GM23338 (cell line): ENCODE measurements around the gene SERPINB6.

ENCODE experiments used
- CREB1 ChIP-seq: fragments of 250-450 bp; sonication (Bioruptor Pico); IDR thresholded peaks from 2 replicates; pipeline ENCODE4 v1.5.0; 2020; ENCODE audit warnings: low read depth, mild to moderate bottlenecking, moderate library complexity
- EZH2 ChIP-seq: fragments of 200-600 bp; sonication (generic); IDR thresholded peaks from one replicate; pipeline ENCODE4 v1.8.0; 2017; ENCODE audit warnings: antibody characterized with exemption, mild to moderate bottlenecking, low read depth; ENCODE audit not compliant: unreplicated experiment
- EZH2phosphoT487 ChIP-seq: fragments of 200-600 bp; sonication (generic); IDR thresholded peaks from one replicate; pipeline ENCODE4 v1.8.1; 2018; ENCODE audit warnings: antibody characterized with exemption; ENCODE audit not compliant: unreplicated experiment
- JUNB ChIP-seq: IDR thresholded peaks from one replicate; pipeline ENCODE4 v1.6.1; 2016; ENCODE audit warnings: antibody characterized with exemption; ENCODE audit not compliant: unreplicated experiment
- POLR2AphosphoS5 ChIP-seq: IDR thresholded peaks from 2 replicates; pipeline ENCODE4 v1.6.1; 2016; ENCODE audit warnings: antibody characterized with exemption, low read depth
- STAT1 ChIP-seq: IDR thresholded peaks from one replicate; pipeline ENCODE4 v1.6.1; 2016; ENCODE audit warnings: antibody characterized with exemption; ENCODE audit not compliant: unreplicated experiment
- ZNF114 ChIP-seq: fragments of 250-450 bp; sonication (Bioruptor Pico); IDR thresholded peaks from 2 replicates; pipeline ENCODE4 v1.5.0; 2020; ENCODE audit warnings: mild to moderate bottlenecking, moderate library complexity
- ZNF462 ChIP-seq: fragments of 250-450 bp; sonication (Bioruptor Pico); IDR thresholded peaks from 2 replicates; pipeline ENCODE4 v1.5.0; 2020; ENCODE audit warnings: mild to moderate bottlenecking, moderate library complexity
- TF ChIP-seq, protein P1 (sequence below), 2 experiments: fragments of 200-600 bp in 1 of 2; sonication (generic) in 1 of 2; conservative IDR thresholded peaks; 2 replicates each; pipeline versions ENCODE4 v1.5.1 to v1.6.1; 2016 to 2017; ENCODE audit warnings: antibody characterized with exemption in 2 of 2, low read depth in 2 of 2, mild to moderate bottlenecking in 2 of 2, moderate library complexity in 1 of 2
- TF ChIP-seq, protein P2 (sequence below): IDR thresholded peaks from one replicate; pipeline ENCODE4 v1.6.1; 2018; ENCODE audit warnings: antibody characterized with exemption; ENCODE audit not compliant: unreplicated experiment
- TF ChIP-seq, protein P3 (sequence below): IDR thresholded peaks from 2 replicates; pipeline ENCODE4 v1.6.1; 2016; ENCODE audit warnings: antibody characterized with exemption

DNA sequence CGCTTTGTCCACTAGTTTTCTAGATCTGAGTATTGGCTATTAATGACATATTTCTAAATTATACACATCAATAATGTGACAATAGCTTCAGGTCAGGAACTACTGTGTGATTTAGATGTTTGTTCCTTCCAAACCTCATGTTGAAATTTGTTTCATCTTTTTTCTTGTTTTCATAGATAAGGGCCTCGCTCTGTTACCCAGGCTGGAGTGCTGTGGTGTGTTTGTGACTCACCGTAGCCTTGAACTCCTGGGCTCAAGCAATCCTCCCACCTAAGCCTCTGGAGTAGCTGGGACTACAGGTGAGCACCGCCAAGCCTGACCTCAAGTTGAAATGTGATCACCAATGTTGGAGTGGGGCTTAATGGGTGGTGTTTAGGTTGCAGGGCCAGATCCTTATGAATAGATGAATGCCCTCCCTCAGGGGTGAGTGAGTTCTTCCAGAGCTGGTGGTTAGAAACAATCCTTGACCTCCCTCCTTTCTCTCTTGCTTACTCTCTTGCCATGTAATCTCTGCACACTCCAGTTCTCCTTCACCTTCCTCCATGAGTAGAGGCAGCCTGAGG lies 22.5 kb upstream of the SERPINB6 start:
- TF ChIP-seq, protein P1, sequence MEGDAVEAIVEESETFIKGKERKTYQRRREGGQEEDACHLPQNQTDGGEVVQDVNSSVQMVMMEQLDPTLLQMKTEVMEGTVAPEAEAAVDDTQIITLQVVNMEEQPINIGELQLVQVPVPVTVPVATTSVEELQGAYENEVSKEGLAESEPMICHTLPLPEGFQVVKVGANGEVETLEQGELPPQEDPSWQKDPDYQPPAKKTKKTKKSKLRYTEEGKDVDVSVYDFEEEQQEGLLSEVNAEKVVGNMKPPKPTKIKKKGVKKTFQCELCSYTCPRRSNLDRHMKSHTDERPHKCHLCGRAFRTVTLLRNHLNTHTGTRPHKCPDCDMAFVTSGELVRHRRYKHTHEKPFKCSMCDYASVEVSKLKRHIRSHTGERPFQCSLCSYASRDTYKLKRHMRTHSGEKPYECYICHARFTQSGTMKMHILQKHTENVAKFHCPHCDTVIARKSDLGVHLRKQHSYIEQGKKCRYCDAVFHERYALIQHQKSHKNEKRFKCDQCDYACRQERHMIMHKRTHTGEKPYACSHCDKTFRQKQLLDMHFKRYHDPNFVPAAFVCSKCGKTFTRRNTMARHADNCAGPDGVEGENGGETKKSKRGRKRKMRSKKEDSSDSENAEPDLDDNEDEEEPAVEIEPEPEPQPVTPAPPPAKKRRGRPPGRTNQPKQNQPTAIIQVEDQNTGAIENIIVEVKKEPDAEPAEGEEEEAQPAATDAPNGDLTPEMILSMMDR (conservative IDR thresholded peaks at IDR 0.05; ENCODE audit: low read depth in 2 of 2) = no peak
- no peak for TF ChIP-seq EZH2
- TF ChIP-seq ZNF114 (CRISPR knock-in tag) = no peak
- no peak for TF ChIP-seq POLR2AphosphoS5
- TF ChIP-seq EZH2phosphoT487 = no peak
- TF ChIP-seq, protein P2, sequence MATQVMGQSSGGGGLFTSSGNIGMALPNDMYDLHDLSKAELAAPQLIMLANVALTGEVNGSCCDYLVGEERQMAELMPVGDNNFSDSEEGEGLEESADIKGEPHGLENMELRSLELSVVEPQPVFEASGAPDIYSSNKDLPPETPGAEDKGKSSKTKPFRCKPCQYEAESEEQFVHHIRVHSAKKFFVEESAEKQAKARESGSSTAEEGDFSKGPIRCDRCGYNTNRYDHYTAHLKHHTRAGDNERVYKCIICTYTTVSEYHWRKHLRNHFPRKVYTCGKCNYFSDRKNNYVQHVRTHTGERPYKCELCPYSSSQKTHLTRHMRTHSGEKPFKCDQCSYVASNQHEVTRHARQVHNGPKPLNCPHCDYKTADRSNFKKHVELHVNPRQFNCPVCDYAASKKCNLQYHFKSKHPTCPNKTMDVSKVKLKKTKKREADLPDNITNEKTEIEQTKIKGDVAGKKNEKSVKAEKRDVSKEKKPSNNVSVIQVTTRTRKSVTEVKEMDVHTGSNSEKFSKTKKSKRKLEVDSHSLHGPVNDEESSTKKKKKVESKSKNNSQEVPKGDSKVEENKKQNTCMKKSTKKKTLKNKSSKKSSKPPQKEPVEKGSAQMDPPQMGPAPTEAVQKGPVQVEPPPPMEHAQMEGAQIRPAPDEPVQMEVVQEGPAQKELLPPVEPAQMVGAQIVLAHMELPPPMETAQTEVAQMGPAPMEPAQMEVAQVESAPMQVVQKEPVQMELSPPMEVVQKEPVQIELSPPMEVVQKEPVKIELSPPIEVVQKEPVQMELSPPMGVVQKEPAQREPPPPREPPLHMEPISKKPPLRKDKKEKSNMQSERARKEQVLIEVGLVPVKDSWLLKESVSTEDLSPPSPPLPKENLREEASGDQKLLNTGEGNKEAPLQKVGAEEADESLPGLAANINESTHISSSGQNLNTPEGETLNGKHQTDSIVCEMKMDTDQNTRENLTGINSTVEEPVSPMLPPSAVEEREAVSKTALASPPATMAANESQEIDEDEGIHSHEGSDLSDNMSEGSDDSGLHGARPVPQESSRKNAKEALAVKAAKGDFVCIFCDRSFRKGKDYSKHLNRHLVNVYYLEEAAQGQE = no peak
- no peak for TF ChIP-seq CREB1
- no peak for TF ChIP-seq JUNB
- TF ChIP-seq, protein P3, sequence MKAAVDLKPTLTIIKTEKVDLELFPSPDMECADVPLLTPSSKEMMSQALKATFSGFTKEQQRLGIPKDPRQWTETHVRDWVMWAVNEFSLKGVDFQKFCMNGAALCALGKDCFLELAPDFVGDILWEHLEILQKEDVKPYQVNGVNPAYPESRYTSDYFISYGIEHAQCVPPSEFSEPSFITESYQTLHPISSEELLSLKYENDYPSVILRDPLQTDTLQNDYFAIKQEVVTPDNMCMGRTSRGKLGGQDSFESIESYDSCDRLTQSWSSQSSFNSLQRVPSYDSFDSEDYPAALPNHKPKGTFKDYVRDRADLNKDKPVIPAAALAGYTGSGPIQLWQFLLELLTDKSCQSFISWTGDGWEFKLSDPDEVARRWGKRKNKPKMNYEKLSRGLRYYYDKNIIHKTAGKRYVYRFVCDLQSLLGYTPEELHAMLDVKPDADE = no peak
- TF ChIP-seq ZNF462 (CRISPR knock-in tag) = no peak
- TF ChIP-seq STAT1 = no peak
